22Rv1 (cell line): ENCODE measurements around the gene CLSTN3.
A peak's percentile ranks its signal among the peaks of the same experiment; 100 is the strongest.

Source experiments
- H3K27ac ChIP-seq: fragments of 450-650 bp; 2 replicates; pipeline ENCODE4 v1.5.1; 2017
- CTCF ChIP-seq: fragments of 450-650 bp; IDR thresholded peaks from 2 replicates; pipeline ENCODE4 v1.5.1; 2017; ENCODE audit warnings: mild to moderate bottlenecking
- ZFX ChIP-seq: fragments of 450-650 bp; IDR thresholded peaks from 2 replicates; pipeline ENCODE4 v1.6.1; 2017; ENCODE audit warnings: antibody characterized with exemption, borderline replicate concordance

Gene CLSTN3

DNA sequence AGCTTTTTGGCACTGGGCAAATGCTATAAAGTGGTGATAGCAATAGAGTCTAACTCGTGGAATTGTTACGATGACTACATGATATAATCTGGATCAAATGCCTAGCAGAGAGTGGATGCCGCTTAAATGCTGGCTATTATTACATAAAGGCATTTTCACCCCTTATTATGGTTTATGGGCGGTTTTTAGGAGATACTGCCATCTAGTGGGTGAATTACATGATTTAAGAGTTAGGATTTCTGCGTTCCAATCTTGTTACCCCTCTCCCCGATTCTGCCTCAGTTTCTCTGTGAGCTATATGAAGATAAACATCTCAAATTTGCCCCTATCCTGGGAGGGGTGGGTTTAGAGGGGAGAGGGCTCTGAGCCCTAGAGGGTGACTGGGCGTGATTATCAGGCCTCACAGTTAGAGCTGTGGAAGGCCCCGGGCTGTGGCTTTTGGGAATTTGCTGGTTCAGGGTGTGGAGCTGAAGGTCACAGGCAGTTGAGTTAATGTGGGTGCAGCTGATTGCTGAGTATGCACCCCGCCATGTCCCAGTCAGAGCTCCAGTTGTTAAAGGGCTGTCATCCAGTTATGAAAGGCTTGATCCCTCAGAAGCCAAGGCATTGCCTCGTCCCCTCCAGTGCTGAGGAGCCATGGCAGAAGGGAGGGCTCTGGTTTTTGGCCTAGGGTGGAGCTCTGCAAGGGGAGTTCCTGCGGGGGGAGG is 14.4 kb downstream of the CLSTN3 start:
- no peak overlapping the region for H3K27ac ChIP-seq
- TF ChIP-seq ZFX (no peak), CTCF (peak; percentile 93)

DNA sequence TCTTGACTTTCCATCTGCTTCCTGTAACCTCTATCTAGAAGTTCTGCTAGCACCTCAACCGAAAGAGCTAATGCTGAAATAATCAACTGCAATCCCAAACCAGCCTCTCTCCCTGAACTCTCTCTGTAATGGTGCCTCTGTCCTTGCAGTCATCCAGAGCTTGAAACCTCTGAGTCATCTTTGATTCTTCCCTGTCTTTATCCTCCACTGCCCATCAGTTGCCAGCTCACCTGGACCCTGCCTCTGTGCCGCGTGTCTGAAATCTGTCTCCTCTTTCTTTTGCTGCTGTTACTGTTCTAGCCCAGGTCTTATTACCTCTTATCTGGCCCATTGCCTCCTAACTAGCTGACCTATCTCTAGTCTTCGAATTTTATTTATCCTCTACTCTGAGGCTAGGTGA is 15.5 kb downstream of the CLSTN3 start:
- no peak overlapping the region for H3K27ac ChIP-seq
- TF ChIP-seq ZFX (no peak), CTCF (no peak)

DNA sequence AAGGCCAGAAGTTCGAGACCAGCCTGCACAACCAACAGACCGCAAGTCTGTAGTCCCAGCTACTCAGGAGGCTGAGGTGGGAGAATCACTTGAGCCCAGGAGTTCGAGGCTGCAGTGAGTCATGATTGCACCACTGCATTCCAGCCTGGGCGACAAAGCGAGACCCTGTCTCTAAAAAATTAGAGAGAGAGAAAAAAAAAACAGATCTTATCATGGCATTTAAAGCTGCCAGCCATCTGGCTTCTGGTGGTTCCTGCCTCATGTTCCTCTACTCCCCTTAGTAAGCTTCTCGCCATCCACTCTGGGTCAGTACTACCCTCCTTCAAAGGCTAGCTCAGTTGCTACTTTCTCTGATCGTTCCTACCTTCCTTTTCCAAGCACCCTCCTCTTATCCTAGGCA is 16.1 kb downstream of the CLSTN3 start:
- TF ChIP-seq ZFX, result no peak
- no peak for TF ChIP-seq CTCF
- H3K27ac ChIP-seq, result no peak overlapping the region

DNA sequence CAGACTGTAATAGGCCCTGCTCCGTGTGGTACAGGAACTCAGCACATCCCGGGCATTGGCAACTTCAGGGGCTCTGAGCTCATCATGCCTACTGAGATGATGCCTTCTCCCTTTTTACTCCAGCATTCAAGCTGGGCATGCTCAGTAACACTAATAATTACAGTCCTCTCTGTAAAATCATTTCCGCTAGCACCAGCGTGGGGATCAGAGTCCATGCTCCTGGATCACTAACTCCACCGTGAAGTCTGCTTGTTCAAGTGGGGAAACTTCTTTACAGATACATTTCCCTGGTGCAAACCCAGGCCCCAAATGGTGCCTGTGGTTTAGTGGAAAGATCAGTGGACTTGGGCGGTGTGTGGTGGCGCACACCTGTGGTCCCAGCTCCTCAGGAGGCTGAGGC is 16.7 kb downstream of the CLSTN3 start:
- TF ChIP-seq ZFX (no peak), CTCF (no peak)
- H3K27ac ChIP-seq, result no peak overlapping the region

DNA sequence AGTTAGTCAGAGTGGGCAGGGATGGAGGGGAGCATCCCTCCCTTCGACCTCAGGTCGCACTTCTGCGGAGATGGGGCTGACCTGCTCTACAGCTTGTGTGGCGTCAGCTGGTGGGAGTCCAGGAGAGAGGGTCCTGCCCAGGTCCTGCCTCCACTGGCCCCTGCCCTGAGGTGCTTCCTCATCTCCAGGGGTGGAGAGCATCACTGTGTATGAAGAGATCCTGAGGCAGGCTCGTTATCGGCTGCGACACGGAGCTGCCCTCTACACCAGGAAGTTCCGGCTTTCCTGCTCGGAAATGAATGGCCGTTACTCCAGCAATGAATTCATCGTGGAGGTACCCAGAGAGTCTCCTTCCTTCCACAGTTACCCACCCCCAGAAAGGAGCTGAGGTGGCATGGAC is 20.2 kb downstream of the CLSTN3 start:
- TF ChIP-seq ZFX, result no peak
- TF ChIP-seq CTCF, result no peak
- no peak overlapping the region for H3K27ac ChIP-seq

DNA sequence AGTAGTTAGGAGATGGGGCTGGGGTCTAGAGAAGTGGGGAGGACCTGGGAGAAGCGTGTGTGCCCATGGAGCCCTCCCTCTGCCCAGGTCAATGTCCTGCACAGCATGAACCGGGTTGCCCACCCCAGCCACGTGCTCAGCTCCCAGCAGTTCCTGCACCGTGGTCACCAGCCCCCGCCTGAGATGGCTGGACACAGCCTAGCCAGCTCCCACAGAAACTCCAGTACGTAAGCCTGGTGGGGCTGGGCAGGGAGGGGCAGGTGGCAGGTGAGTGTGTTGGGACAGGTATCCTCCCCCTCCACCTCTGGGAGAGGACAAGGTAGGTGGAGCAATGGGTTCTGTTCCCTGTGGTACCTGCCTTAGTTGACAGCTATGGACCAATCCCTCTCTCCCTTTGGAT is 20.7 kb downstream of the CLSTN3 start:
- TF ChIP-seq CTCF, result no peak
- TF ChIP-seq ZFX, result no peak
- H3K27ac ChIP-seq, result no peak overlapping the region

- no peak overlapping the region for H3K27ac ChIP-seq
- TF ChIP-seq CTCF, result no peak
- no peak for TF ChIP-seq ZFX
These were observed 21.4 kb downstream of the CLSTN3 start for GRCh38 chr12:7151532-7151931.
